Naive thymus-derived CD8-positive, alpha-beta T cell (primary cell): Measurements from ENCODE around the gene MUC20. TPM values are rescaled to one million over a fixed set of nuclear protein-coding genes. Genes with fewer than 3 reads are reported as not detected.

ENCODE experiments used
- ATAC-seq, 2 donors: fragments of 150-1000 bp; cut with Tn5 transposase in 1 of 2; sonication (Bioruptor Pico), chemical (Tn5 transposase) in 1 of 2; 1 replicate in 1 of 2; 2 replicates in 1 of 2; pipeline ENCODE4 v1.10.0; 2021; ENCODE audit warnings: mild to moderate bottlenecking in 2 of 2, moderate library complexity in 2 of 2
- POLR2A ChIA-PET: fragments of 350-600 bp; sonication (Branson Sonifier 250); formaldehyde crosslinking; loops from one replicate; lab custom pipeline; 2021; ENCODE audit warnings: antibody characterized with exemption; lab: Charles Lee
- DNase-seq, 10 donors: peaks; one replicate each; pipeline versions ENCODE4 v3.0.0 to v3.0.0-alpha.2; 2020 to 2022
- H3K27ac Mint-ChIP-seq, 10 donors: one replicate each; pipeline ENCODE4 v1.8.0; 2020 to 2022; ENCODE audit warnings: mild to moderate bottlenecking in 10 of 10, mixed read lengths in 10 of 10, moderate library complexity in 4 of 10, inconsistent platforms in 1 of 10
- H3K27me3 Mint-ChIP-seq, 5 donors: one replicate each; pipeline ENCODE4 v1.8.0; 2021 to 2022; ENCODE audit warnings: mixed read lengths in 5 of 5
- H3K36me3 Mint-ChIP-seq, 3 donors: one replicate each; pipeline ENCODE4 v1.8.0; 2020 to 2022; ENCODE audit warnings: mixed read lengths in 3 of 3, mild to moderate bottlenecking in 2 of 3, inconsistent platforms in 1 of 3
- H3K4me1 Mint-ChIP-seq, 4 donors: one replicate each; pipeline ENCODE4 v1.8.0; 2021 to 2022; ENCODE audit warnings: mixed read lengths in 4 of 4
- H3K4me3 Mint-ChIP-seq, 10 donors: one replicate each; pipeline ENCODE4 v1.8.0; 2020 to 2022; ENCODE audit warnings: mild to moderate bottlenecking in 10 of 10, mixed read lengths in 10 of 10, moderate library complexity in 6 of 10, inconsistent platforms in 1 of 10
- H3K9me3 Mint-ChIP-seq, 9 donors: one replicate each; pipeline ENCODE4 v1.8.0; 2020 to 2022; ENCODE audit warnings: mixed read lengths in 9 of 9, mild to moderate bottlenecking in 3 of 9, inconsistent platforms in 1 of 9, moderate library complexity in 1 of 9
- polyA plus RNA-seq, 3 donors: library from polyadenylated mRNA; unstranded; fragments of 300-500 nt; fragmentation: Illumina TruSeq; gene quantifications; one replicate each; pipeline ENCODE4 v1.2.3, GENCODE V29; 2021
- total RNA-seq, 8 experiments: library from RNA in 2 of 8; stranded (reverse) in 2 of 8; gene quantifications; one replicate each; pipeline ENCODE4 v1.2.3 and lab custom pipeline; 2021 to 2026

MUC20 gene
- total and polyA plus RNA-seq, 5 experiments from 2014 or later = 0.21 to 11.7 (median 5.3) TPM; not detected in 1

DNA sequence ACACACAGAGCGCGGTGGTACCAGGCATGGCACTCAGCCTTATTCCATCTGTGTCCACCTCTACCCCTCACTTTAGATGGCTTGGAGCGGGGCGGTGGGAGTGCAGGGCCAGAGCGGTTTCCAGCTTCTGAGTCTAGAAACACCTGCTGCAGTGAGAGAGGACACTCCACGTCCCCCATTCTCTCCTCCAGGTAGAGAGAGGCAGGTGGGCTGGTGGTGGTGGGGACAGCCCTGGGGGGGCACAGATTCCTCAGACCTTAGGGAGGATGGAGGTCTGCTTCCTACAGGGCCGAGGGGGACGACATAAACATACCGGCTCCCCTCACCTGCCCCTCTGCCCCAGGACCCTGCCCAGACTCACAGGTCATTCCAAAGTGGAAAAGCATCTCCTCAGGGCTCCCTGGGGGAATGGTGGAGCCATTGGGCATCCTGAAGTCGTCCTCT lies 40.4 kb downstream of the MUC20 start:
- DNase-seq (peak in 1 of 10 donors; percentile 28), ATAC-seq (no peak)
- Mint-ChIP-seq H3K27ac (no peak overlapping the region), H3K36me3 (no peaks in the 10 kb centered on the region), H3K27me3 (peaks cover 10 to 63% (median 37%) of the 10 kb centered on the region in 5 donors), H3K4me3 (peak overlapping the region in 3 of 10 donors; percentile 42 to 45 (median 45)), H3K4me1 (peaks cover 3 to 23% (median 5%) of the 10 kb centered on the region in 4 donors), H3K9me3 (no peaks in the 10 kb centered on the region)
- POLR2A ChIA-PET = interaction anchor here (0.6 kb wide), 1 partner anchor 1003 kb away, joined by 4 read pairs; no protein-coding TSS in a partner anchor

DNA sequence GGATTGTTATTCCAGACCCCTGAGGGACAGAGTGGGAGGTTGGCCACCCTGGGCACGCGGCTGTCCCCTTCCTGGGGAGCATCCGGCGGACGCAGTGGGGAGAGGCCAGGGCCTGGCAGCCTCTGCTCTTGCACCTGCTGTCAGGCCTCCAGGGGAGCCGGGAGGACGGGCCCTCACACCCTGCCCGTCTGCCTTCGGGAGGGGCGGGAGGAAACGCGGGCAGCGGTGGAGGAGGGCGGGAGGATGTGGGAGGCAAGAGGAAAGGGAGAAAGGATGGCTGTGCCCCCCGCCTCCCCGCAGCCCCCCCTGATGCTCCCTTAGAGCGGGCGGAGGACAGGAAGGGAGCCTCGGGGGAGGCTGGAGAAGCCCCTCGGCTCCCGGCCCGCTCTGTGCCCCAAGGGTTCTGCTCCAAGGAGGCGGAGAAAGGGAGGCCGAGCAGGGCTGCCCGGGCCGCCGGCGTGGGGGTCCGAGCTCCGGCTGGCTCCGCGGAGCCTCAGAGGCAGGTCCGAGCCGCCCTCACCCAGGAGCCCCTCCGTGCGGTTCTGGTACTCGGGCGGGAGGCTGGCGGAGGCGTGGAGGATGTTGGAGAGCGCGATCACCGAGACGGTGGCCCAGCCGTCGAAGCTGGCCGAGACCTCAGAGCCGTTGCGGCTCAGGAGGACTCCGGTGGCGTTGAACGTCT lies 40.9 kb downstream of the MUC20 start:
- Mint-ChIP-seq H3K27ac (no peak overlapping the region), H3K4me1 (peaks cover 3 to 19% (median 5%) of the 10 kb centered on the region in 4 donors), H3K9me3 (no peaks in the 10 kb centered on the region), H3K36me3 (no peaks in the 10 kb centered on the region), H3K27me3 (peaks cover 10 to 63% (median 37%) of the 10 kb centered on the region in 5 donors), H3K4me3 (peak overlapping the region in 3 of 10 donors; percentile 42 to 45 (median 45))
- ATAC-seq (peak in 1 of 2 donors; percentile 33), DNase-seq (peak in 1 of 10 donors; percentile 55)
- POLR2A ChIA-PET = no interaction called here

GRCh38 chr3:195762249-195762585 lies 41.4 kb downstream of the MUC20 start:
- Mint-ChIP-seq H3K27ac (no peak overlapping the region), H3K27me3 (peaks cover 10 to 63% (median 34%) of the 10 kb centered on the region in 5 donors), H3K4me1 (peaks cover 0 to 15% (median 3%) of the 10 kb centered on the region in 4 donors), H3K9me3 (peaks cover 0 to 1% (median 0%) of the 10 kb centered on the region in 9 donors), H3K36me3 (no peaks in the 10 kb centered on the region), H3K4me3 (no peak overlapping the region)
- ATAC-seq = no peak
- POLR2A ChIA-PET = no interaction called here
- peak in 1 of 10 donors; percentile 30 for DNase-seq

- ATAC-seq = no peak
- Mint-ChIP-seq H3K4me3 (no peak overlapping the region), H3K27me3 (peaks cover 10 to 63% (median 34%) of the 10 kb centered on the region in 5 donors), H3K27ac (no peak overlapping the region), H3K4me1 (peaks cover 0 to 14% (median 2%) of the 10 kb centered on the region in 4 donors), H3K36me3 (no peaks in the 10 kb centered on the region), H3K9me3 (peaks cover 0 to 3% (median 0%) of the 10 kb centered on the region in 9 donors)
- POLR2A ChIA-PET = no interaction called here
- peak in 1 of 10 donors; percentile 27 for DNase-seq
These were observed 41.8 kb downstream of the MUC20 start for GRCh38 chr3:195762611-195763010.

- no peak overlapping the region for H3K27ac Mint-ChIP-seq
- H3K27me3 Mint-ChIP-seq = peaks cover 7 to 58% (median 30%) of the 10 kb centered on the region in 5 donors
- H3K4me1 Mint-ChIP-seq = peaks cover 0 to 9% (median 0%) of the 10 kb centered on the region in 4 donors
- H3K9me3 Mint-ChIP-seq = peaks cover 0 to 3% (median 0%) of the 10 kb centered on the region in 9 donors
- POLR2A ChIA-PET = no interaction called here
- no peaks in the 10 kb centered on the region for H3K36me3 Mint-ChIP-seq
- no peak overlapping the region for H3K4me3 Mint-ChIP-seq
- ATAC-seq (no peak), DNase-seq (peak in 1 of 10 donors; percentile 57)
These were observed 42.5 kb downstream of the MUC20 start for GRCh38 chr3:195763076-195763830.

GRCh38 chr3:195763843-195764825 lies 43.4 kb downstream of the MUC20 start:
- Mint-ChIP-seq H3K4me1 (peaks cover 0 to 11% (median 0%) of the 10 kb centered on the region in 4 donors), H3K9me3 (peaks cover 0 to 3% (median 0%) of the 10 kb centered on the region in 9 donors), H3K27ac (no peak overlapping the region), H3K4me3 (no peak overlapping the region), H3K36me3 (no peaks in the 10 kb centered on the region), H3K27me3 (peaks cover 7 to 51% (median 29%) of the 10 kb centered on the region in 5 donors)
- POLR2A ChIA-PET = no interaction called here
- DNase-seq (peak in 1 of 10 donors; percentile 44), ATAC-seq (no peak)

GRCh38 chr3:195764961-195765706 lies 44.4 kb downstream of the MUC20 start:
- H3K9me3 Mint-ChIP-seq = peaks cover 0 to 3% (median 0%) of the 10 kb centered on the region in 9 donors
- no peak overlapping the region for H3K4me3 Mint-ChIP-seq
- peaks cover 0 to 11% (median 0%) of the 10 kb centered on the region in 4 donors for H3K4me1 Mint-ChIP-seq
- POLR2A ChIA-PET = no interaction called here
- peak in 1 of 10 donors; percentile 50 for DNase-seq
- H3K27me3 Mint-ChIP-seq = peaks cover 1 to 41% (median 21%) of the 10 kb centered on the region in 5 donors
- no peak overlapping the region for H3K27ac Mint-ChIP-seq
- no peak for ATAC-seq
- no peaks in the 10 kb centered on the region for H3K36me3 Mint-ChIP-seq

GRCh38 chr3:195766671-195767070 lies 45.9 kb downstream of the MUC20 start:
- ATAC-seq (no peak), DNase-seq (peak in 1 of 10 donors; percentile 45)
- Mint-ChIP-seq H3K27me3 (peaks cover 0 to 27% (median 11%) of the 10 kb centered on the region in 5 donors), H3K27ac (no peak overlapping the region), H3K4me1 (peaks cover 0 to 7% (median 0%) of the 10 kb centered on the region in 4 donors), H3K9me3 (peaks cover 0 to 3% (median 0%) of the 10 kb centered on the region in 9 donors), H3K4me3 (no peak overlapping the region), H3K36me3 (no peaks in the 10 kb centered on the region)
- POLR2A ChIA-PET = no interaction called here

DNA sequence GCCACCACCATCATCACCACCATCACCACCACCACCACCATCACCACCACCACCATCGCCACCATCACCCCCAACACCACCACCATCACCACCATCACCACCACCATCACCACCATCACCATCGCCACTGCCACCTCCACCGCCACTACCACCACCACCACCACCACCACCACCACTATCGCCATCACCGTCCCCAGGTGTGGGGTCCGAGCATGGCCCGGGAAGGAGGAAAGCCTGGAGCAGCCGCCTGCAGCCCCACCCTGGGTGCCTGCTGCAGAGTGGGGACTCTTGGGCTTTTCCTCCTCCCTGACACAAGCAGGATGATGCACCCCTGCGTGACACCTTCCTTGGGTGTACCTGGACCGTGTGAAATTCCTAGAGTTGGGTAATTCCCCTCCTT lies 47.0 kb downstream of the MUC20 start:
- ATAC-seq (no peak), DNase-seq (peak in 1 of 10 donors; percentile 43)
- Mint-ChIP-seq H3K4me3 (no peak overlapping the region), H3K4me1 (peaks cover 0 to 7% (median 0%) of the 10 kb centered on the region in 4 donors), H3K36me3 (no peaks in the 10 kb centered on the region), H3K9me3 (peaks cover 0 to 3% (median 0%) of the 10 kb centered on the region in 9 donors), H3K27me3 (peaks cover 0 to 27% (median 11%) of the 10 kb centered on the region in 5 donors), H3K27ac (no peak overlapping the region)
- POLR2A ChIA-PET = no interaction called here

GRCh38 chr3:195768414-195768813 lies 47.6 kb downstream of the MUC20 start:
- ATAC-seq (no peak), DNase-seq (no peak)
- POLR2A ChIA-PET = no interaction called here
- peaks cover 0 to 22% (median 11%) of the 10 kb centered on the region in 5 donors for H3K27me3 Mint-ChIP-seq
- H3K4me3 Mint-ChIP-seq = no peak overlapping the region
- H3K36me3 Mint-ChIP-seq = no peaks in the 10 kb centered on the region
- peaks cover 0 to 6% (median 0%) of the 10 kb centered on the region in 4 donors for H3K4me1 Mint-ChIP-seq
- no peak overlapping the region for H3K27ac Mint-ChIP-seq
- H3K9me3 Mint-ChIP-seq = peaks cover 0 to 3% (median 0%) of the 10 kb centered on the region in 9 donors

GRCh38 chr3:195768831-195769303 lies 48.1 kb downstream of the MUC20 start:
- Mint-ChIP-seq H3K27me3 (peaks cover 0 to 17% (median 9%) of the 10 kb centered on the region in 5 donors), H3K4me3 (no peak overlapping the region), H3K9me3 (peaks cover 0 to 3% (median 0%) of the 10 kb centered on the region in 9 donors), H3K27ac (no peak overlapping the region), H3K36me3 (no peaks in the 10 kb centered on the region), H3K4me1 (peaks cover 0 to 3% (median 0%) of the 10 kb centered on the region in 4 donors)
- peak in 2 of 10 donors; percentile 38 to 40 for DNase-seq
- no peak for ATAC-seq
- POLR2A ChIA-PET = no interaction called here
